Astrocyte (in vitro differentiated cells and primary cell): ENCODE measurements around the gene NME3. TPM values are rescaled to one million over a fixed set of nuclear protein-coding genes. Genes with fewer than 3 reads are reported as not detected.
A peak's percentile ranks its signal among the peaks of the same experiment; 100 is the strongest.

Experiments
- DNase-seq: peaks from one replicate; pipeline ENCODE4 v3.0.0-alpha.2; 2010; ENCODE audit warnings: low read depth
- FAIRE-seq: peaks from 2 replicates; lab custom pipeline; 2011; peaks lifted over from hg19 to GRCh38; lab: Jason Lieb, UNC
- H2AFZ ChIP-seq: 2 replicates; pipeline ENCODE4 v1.6.0; 2012; ENCODE audit warnings: low read depth, low read length, inconsistent platforms
- H3K27ac ChIP-seq: 2 replicates; pipeline ENCODE4 v1.5.1; 2011; ENCODE audit warnings: low read depth, low read length, inconsistent platforms
- H3K27me3 ChIP-seq: 2 replicates; pipeline ENCODE4 v1.6.0; 2011; ENCODE audit warnings: low read length, inconsistent platforms; ENCODE audit not compliant: insufficient read depth
- H3K36me3 ChIP-seq: 2 replicates; pipeline ENCODE4 v1.5.1; 2011; ENCODE audit warnings: low read length, inconsistent platforms; ENCODE audit not compliant: insufficient read depth
- H3K4me1 ChIP-seq: 2 replicates; pipeline ENCODE4 v1.5.1; 2011; ENCODE audit warnings: low read length, inconsistent platforms; ENCODE audit not compliant: insufficient read depth
- H3K4me2 ChIP-seq: 2 replicates; pipeline ENCODE4 v1.6.0; 2012; ENCODE audit warnings: low read length, inconsistent platforms
- H3K4me3 ChIP-seq: 2 replicates; pipeline ENCODE4 v1.5.1; 2011; ENCODE audit warnings: low read depth, mild to moderate bottlenecking, low read length, inconsistent platforms; ENCODE audit not compliant: insufficient read depth
- H3K79me2 ChIP-seq: 2 replicates; pipeline ENCODE4 v1.6.0; 2012; ENCODE audit warnings: mild to moderate bottlenecking, low read length, inconsistent platforms; ENCODE audit not compliant: insufficient read depth
- H3K9ac ChIP-seq: 2 replicates; pipeline ENCODE4 v1.6.0; 2012; ENCODE audit warnings: mild to moderate bottlenecking, low read length, inconsistent platforms
- H3K9me3 ChIP-seq: 2 replicates; pipeline ENCODE4 v1.5.1; 2012; ENCODE audit warnings: low read depth, mild to moderate bottlenecking, low read length, inconsistent platforms; ENCODE audit not compliant: insufficient read depth
- H4K20me1 ChIP-seq: 2 replicates; pipeline ENCODE4 v1.6.0; 2012; ENCODE audit warnings: low read length, inconsistent platforms; ENCODE audit not compliant: insufficient read depth
- H3K27ac Mint-ChIP-seq: one replicate; pipeline ENCODE4 v1.8.0; 2021; ENCODE audit warnings: mild to moderate bottlenecking, mixed read lengths; ENCODE audit not compliant: unreplicated experiment
- H3K27me3 Mint-ChIP-seq: one replicate; pipeline ENCODE4 v1.8.0; 2021; ENCODE audit warnings: low read depth, mixed read lengths; ENCODE audit not compliant: unreplicated experiment
- H3K36me3 Mint-ChIP-seq: one replicate; pipeline ENCODE4 v1.8.0; 2021; ENCODE audit warnings: low read depth, mixed read lengths; ENCODE audit not compliant: unreplicated experiment
- H3K4me1 Mint-ChIP-seq: one replicate; pipeline ENCODE4 v1.8.0; 2021; ENCODE audit warnings: low read depth, mixed read lengths; ENCODE audit not compliant: unreplicated experiment
- H3K4me3 Mint-ChIP-seq: one replicate; pipeline ENCODE4 v1.8.0; 2021; ENCODE audit warnings: mild to moderate bottlenecking, moderate library complexity, mixed read lengths; ENCODE audit not compliant: unreplicated experiment
- H3K9me3 Mint-ChIP-seq: one replicate; pipeline ENCODE4 v1.8.0; 2021; ENCODE audit warnings: mild to moderate bottlenecking, mixed read lengths; ENCODE audit not compliant: unreplicated experiment
- EZH2 ChIP-seq: IDR thresholded peaks from 2 replicates; pipeline ENCODE4 v1.6.1; 2012; ENCODE audit warnings: mild to moderate bottlenecking, low read length, inconsistent platforms; ENCODE audit not compliant: insufficient read depth
- total RNA-seq: library from RNA; stranded (reverse); gene quantifications from 2 replicates; pipeline ENCODE4 v1.2.1, GENCODE V29; 2021
- TF ChIP-seq, protein P1 (sequence below): IDR thresholded peaks from 2 replicates; pipeline ENCODE4 v1.5.1; 2011; ENCODE audit warnings: low read depth, mild to moderate bottlenecking, inconsistent platforms, low read length, moderate library complexity; ENCODE audit not compliant: insufficient read depth

The NME3 gene
- total RNA-seq, 1 donor from 2014 or later = 36.3 TPM

DNA sequence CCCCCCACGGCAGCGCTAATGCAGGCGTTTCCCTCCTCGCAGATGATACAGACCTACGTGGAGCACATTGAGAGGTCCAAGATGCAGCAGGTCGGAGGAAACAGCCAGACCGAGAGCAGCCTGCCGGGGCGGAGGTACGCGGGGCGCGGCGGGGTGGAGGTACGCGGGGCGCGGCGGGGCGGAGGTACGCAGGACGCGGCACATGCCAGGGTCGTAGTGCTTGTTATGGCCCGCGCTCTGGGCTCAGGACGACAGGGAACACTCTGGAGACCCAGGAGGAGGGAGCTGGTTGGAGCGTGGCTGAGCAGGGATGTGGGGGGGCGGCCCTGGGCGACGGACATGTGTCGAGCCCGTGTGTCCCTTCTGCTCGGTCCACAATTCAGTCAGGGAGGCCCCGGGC lies 41.9 kb downstream of the NME3 start:
- Histone ChIP-seq H3K27me3 (no peaks in the 10 kb centered on the region), H3K4me1 (no peaks in the 10 kb centered on the region), H3K79me2 (peaks cover 40% of the 10 kb centered on the region), H3K9ac (no peak overlapping the region), H3K9me3 (no peaks in the 10 kb centered on the region), H3K4me3 (no peak overlapping the region), H3K4me2 (no peak overlapping the region), H3K27ac (no peak overlapping the region), H4K20me1 (peaks cover 53% of the 10 kb centered on the region), H2AFZ (no peak overlapping the region), H3K36me3 (peaks cover 7% of the 10 kb centered on the region)
- H3K4me3 Mint-ChIP-seq = no peak overlapping the region
- no peaks in the 10 kb centered on the region for H3K9me3 Mint-ChIP-seq
- DNase-seq = no peak
- no peaks in the 10 kb centered on the region for H3K27me3 Mint-ChIP-seq
- TF ChIP-seq, protein P1, sequence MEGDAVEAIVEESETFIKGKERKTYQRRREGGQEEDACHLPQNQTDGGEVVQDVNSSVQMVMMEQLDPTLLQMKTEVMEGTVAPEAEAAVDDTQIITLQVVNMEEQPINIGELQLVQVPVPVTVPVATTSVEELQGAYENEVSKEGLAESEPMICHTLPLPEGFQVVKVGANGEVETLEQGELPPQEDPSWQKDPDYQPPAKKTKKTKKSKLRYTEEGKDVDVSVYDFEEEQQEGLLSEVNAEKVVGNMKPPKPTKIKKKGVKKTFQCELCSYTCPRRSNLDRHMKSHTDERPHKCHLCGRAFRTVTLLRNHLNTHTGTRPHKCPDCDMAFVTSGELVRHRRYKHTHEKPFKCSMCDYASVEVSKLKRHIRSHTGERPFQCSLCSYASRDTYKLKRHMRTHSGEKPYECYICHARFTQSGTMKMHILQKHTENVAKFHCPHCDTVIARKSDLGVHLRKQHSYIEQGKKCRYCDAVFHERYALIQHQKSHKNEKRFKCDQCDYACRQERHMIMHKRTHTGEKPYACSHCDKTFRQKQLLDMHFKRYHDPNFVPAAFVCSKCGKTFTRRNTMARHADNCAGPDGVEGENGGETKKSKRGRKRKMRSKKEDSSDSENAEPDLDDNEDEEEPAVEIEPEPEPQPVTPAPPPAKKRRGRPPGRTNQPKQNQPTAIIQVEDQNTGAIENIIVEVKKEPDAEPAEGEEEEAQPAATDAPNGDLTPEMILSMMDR = no peak
- no peak for TF ChIP-seq EZH2
- peak overlapping the region; percentile 34 for H3K27ac Mint-ChIP-seq
- no peak for FAIRE-seq
- no peaks in the 10 kb centered on the region for H3K4me1 Mint-ChIP-seq
- H3K36me3 Mint-ChIP-seq = peaks cover 9% of the 10 kb centered on the region

DNA sequence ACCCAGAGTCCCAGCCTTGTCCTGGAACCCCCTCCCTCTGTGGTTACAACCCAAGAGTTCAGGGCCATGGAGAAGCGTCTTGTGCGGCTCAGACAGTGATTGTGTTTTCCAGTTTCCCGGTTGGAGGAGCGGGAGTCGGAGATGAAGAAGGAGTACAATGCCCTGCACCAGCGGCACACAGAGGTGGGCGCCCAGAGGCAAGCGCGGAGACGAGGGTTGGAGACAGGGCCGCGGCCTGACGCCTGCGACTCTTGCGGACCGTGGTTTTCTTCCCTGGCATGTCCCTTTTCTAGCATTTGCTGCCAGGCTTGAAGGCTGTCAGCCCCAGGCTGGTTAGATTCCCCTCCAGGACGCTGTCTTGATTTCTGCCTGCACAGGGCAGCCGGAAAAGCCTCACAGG lies 42.3 kb downstream of the NME3 start:
- H3K4me1 ChIP-seq = no peaks in the 10 kb centered on the region
- H3K36me3 ChIP-seq = peaks cover 7% of the 10 kb centered on the region
- peaks cover 54% of the 10 kb centered on the region for H4K20me1 ChIP-seq
- Mint-ChIP-seq H3K9me3 (no peaks in the 10 kb centered on the region), H3K27ac (peak overlapping the region; percentile 34), H3K4me1 (no peaks in the 10 kb centered on the region), H3K27me3 (no peaks in the 10 kb centered on the region), H3K4me3 (no peak overlapping the region), H3K36me3 (peaks cover 9% of the 10 kb centered on the region)
- DNase-seq (no peak), FAIRE-seq (no peak)
- H3K27ac ChIP-seq = no peak overlapping the region
- TF ChIP-seq EZH2 = no peak
- TF ChIP-seq, protein P1 = no peak
- H3K4me3 ChIP-seq = no peak overlapping the region
- H2AFZ ChIP-seq = no peak overlapping the region
- no peak overlapping the region for H3K9ac ChIP-seq
- H3K9me3 ChIP-seq = no peaks in the 10 kb centered on the region
- no peak overlapping the region for H3K4me2 ChIP-seq
- H3K27me3 ChIP-seq = no peaks in the 10 kb centered on the region
- H3K79me2 ChIP-seq = peaks cover 40% of the 10 kb centered on the region

DNA sequence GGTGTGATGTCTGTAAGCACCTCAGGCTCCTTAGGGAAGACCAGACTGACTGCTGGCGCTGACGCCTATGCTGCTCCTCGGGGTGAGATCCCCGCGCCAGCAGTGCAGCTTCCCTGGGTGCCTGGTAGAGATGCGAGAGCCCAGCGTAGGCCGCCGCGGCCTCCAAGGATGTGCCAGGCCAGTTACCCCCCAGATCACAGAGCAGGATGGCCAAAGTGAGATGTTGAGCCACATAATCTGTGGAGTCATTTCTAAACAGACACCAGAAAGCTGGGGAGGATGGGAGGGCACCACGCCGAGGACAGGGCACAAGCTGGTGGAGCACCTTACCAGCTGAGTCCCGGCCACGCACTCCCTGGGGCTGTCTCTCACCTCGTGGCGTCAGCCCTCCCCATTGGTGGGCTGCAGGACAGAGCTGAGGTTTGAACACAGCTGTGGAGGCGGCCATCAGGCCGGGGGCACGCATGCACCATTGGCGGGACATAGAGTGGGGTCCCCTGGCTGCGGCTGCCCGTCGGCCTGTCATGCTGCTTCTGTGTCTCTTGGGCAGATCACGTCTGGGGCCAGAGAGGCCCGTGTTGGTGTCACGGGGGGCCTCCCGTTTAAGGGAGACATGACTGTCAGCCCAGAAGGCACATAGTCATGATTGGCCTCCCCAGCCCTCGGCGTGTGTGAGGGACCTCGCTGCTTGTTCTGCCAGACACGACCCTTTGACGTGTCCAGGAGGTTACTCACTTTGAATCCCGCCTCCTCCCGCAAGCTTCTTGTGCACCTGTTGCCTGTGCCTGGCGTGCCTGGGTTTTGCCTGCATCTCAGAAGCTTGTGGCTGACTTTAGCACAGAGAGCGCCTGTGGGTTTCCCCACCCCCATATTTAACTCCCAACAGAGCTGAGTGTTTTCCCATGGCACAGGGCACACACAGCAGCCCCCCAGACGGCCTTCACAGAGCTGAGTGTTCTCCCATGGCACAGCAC lies 43.4 kb downstream of the NME3 start:
- Mint-ChIP-seq H3K27me3 (no peaks in the 10 kb centered on the region), H3K9me3 (no peaks in the 10 kb centered on the region), H3K4me3 (no peak overlapping the region), H3K36me3 (peaks cover 6% of the 10 kb centered on the region), H3K4me1 (peaks cover 7% of the 10 kb centered on the region), H3K27ac (no peak overlapping the region)
- Histone ChIP-seq H3K9me3 (no peaks in the 10 kb centered on the region), H3K9ac (no peak overlapping the region), H4K20me1 (peaks cover 54% of the 10 kb centered on the region), H3K27me3 (no peaks in the 10 kb centered on the region), H3K4me2 (no peak overlapping the region), H3K79me2 (peaks cover 39% of the 10 kb centered on the region), H2AFZ (no peak overlapping the region), H3K27ac (no peak overlapping the region), H3K4me3 (no peak overlapping the region), H3K36me3 (peaks cover 7% of the 10 kb centered on the region), H3K4me1 (no peaks in the 10 kb centered on the region)
- FAIRE-seq (no peak), DNase-seq (no peak)
- TF ChIP-seq, protein P1 = no peak
- no peak for TF ChIP-seq EZH2
